DND-41 (cell line): Measurements from ENCODE around the gene VPS8.

Source experiments
- ATAC-seq: fragments of 200-7000 bp; cut with Tn5 transposase; 3 replicates; pipeline ENCODE4 v1.9.1; 2021; ENCODE audit warnings: low read depth; ENCODE audit not compliant: insufficient read depth
- DNase-seq: peaks from one replicate; pipeline ENCODE4 v3.0.0-alpha.2; 2020
- H2AFZ ChIP-seq: 2 replicates; pipeline ENCODE4 v1.6.0; 2012; ENCODE audit warnings: low read depth, low read length
- H3K27ac ChIP-seq: 2 replicates; pipeline ENCODE4 v1.5.1; 2012; ENCODE audit warnings: low read length, inconsistent platforms
- H3K27me3 ChIP-seq: fragments of 200-600 bp; sonication (generic); 2 replicates; pipeline ENCODE4 v1.6.0; 2012; ENCODE audit warnings: low read length, mild to moderate bottlenecking, inconsistent platforms; ENCODE audit not compliant: insufficient read depth, poor library complexity
- H3K36me3 ChIP-seq: 2 replicates; pipeline ENCODE4 v1.5.1; 2012; ENCODE audit warnings: low read length, inconsistent platforms; ENCODE audit not compliant: insufficient read depth
- H3K4me1 ChIP-seq: 2 replicates; pipeline ENCODE4 v1.5.1; 2012; ENCODE audit warnings: mild to moderate bottlenecking, low read length; ENCODE audit not compliant: insufficient read depth
- H3K4me2 ChIP-seq: 2 replicates; pipeline ENCODE4 v1.6.0; 2012; ENCODE audit warnings: mild to moderate bottlenecking, moderate library complexity, low read length, inconsistent platforms; ENCODE audit not compliant: insufficient read depth
- H3K4me3 ChIP-seq, 2 experiments: fragments of 200-600 bp in 1 of 2; shearing (Covaris generic) in 1 of 2; 2 replicates each; pipeline ENCODE4 v1.5.1; 2012 to 2016; ENCODE audit warnings: inconsistent platforms in 2 of 2, low read length in 2 of 2, mild to moderate bottlenecking in 2 of 2, low read depth in 1 of 2, moderate library complexity in 1 of 2
- H3K79me2 ChIP-seq: 2 replicates; pipeline ENCODE4 v1.6.0; 2012; ENCODE audit warnings: low read length, inconsistent platforms; ENCODE audit not compliant: insufficient read depth
- H3K9ac ChIP-seq: 2 replicates; pipeline ENCODE4 v1.6.0; 2012; ENCODE audit warnings: low read depth, mild to moderate bottlenecking, inconsistent platforms, low read length, moderate library complexity
- H3K9me3 ChIP-seq: 2 replicates; pipeline ENCODE4 v1.5.1; 2012; ENCODE audit warnings: low read length, moderate library complexity, mild to moderate bottlenecking, inconsistent platforms; ENCODE audit not compliant: insufficient read depth, severe bottlenecking
- H4K20me1 ChIP-seq: 2 replicates; pipeline ENCODE4 v1.6.0; 2012; ENCODE audit warnings: low read length; ENCODE audit not compliant: insufficient read depth
- CTCF ChIP-seq: IDR thresholded peaks from 2 replicates; pipeline ENCODE4 v1.5.1; 2012; ENCODE audit warnings: borderline replicate concordance, low read length, moderate library complexity, mild to moderate bottlenecking; ENCODE audit not compliant: poor library complexity, severe bottlenecking; ENCODE audit errors: extremely low read depth
- EZH2 ChIP-seq: IDR thresholded peaks from 3 replicates; pipeline ENCODE4 v1.6.1; 2012; ENCODE audit warnings: borderline replicate concordance, low read depth, mild to moderate bottlenecking, moderate library complexity, low read length, inconsistent platforms; ENCODE audit not compliant: severe bottlenecking

VPS8 gene

GRCh38 chr3:184802150-184802549 lies 9.8 kb upstream of the VPS8 start:
- Histone ChIP-seq H3K9ac (no peak overlapping the region), H3K4me2 (no peak overlapping the region), H2AFZ (no peak overlapping the region), H3K27ac (no peak overlapping the region), H3K4me1 (no peaks in the 10 kb centered on the region), H4K20me1 (no peaks in the 10 kb centered on the region), H3K4me3 (no peak overlapping the region), H3K36me3 (no peaks in the 10 kb centered on the region), H3K79me2 (no peaks in the 10 kb centered on the region), H3K27me3 (peaks cover 23% of the 10 kb centered on the region), H3K9me3 (no peaks in the 10 kb centered on the region)
- ATAC-seq (no peak), DNase-seq (no peak)
- TF ChIP-seq EZH2 (no peak), CTCF (no peak)

- H3K4me2 ChIP-seq: no peak overlapping the region
- H4K20me1 ChIP-seq: no peaks in the 10 kb centered on the region
- TF ChIP-seq EZH2 (no peak), CTCF (no peak)
- no peak overlapping the region for H2AFZ ChIP-seq
- H3K36me3 ChIP-seq: no peaks in the 10 kb centered on the region
- ATAC-seq (no peak), DNase-seq (no peak)
- H3K4me3 ChIP-seq: no peak overlapping the region
- H3K27ac ChIP-seq: no peak overlapping the region
- no peak overlapping the region for H3K9ac ChIP-seq
- H3K9me3 ChIP-seq: no peaks in the 10 kb centered on the region
- H3K27me3 ChIP-seq: peaks cover 26% of the 10 kb centered on the region
- no peaks in the 10 kb centered on the region for H3K4me1 ChIP-seq
- no peaks in the 10 kb centered on the region for H3K79me2 ChIP-seq
Measured at GRCh38 chr3:184804801-184805200, 7.2 kb upstream of the VPS8 start.

GRCh38 chr3:184805351-184806038 lies 6.5 kb upstream of the VPS8 start:
- no peak for DNase-seq

More at GRCh38 chr3:184805351-184806038, 6.5 kb upstream of the VPS8 start:
- H4K20me1 ChIP-seq: no peaks in the 10 kb centered on the region
- H3K9me3 ChIP-seq: no peaks in the 10 kb centered on the region
- no peaks in the 10 kb centered on the region for H3K79me2 ChIP-seq
- H3K36me3 ChIP-seq: no peaks in the 10 kb centered on the region
- H3K4me2 ChIP-seq: no peak overlapping the region
- no peak for ATAC-seq
- no peaks in the 10 kb centered on the region for H3K4me1 ChIP-seq
- H3K4me3 ChIP-seq: no peak overlapping the region
- H3K27ac ChIP-seq: no peak overlapping the region
- peaks cover 23% of the 10 kb centered on the region for H3K27me3 ChIP-seq
- H2AFZ ChIP-seq: no peak overlapping the region
- no peak overlapping the region for H3K9ac ChIP-seq
- no peak for TF ChIP-seq EZH2
- TF ChIP-seq CTCF: no peak
